NCI-H2227 (cell line): ENCODE measurements around the gene PXDN.
"Not testable (repeated sequence)": the region's sequence is repeated elsewhere in the genome, so short reads cannot be mapped to it uniquely, and the experiment has no call there.

ENCODE experiments used
- DNase-seq: peaks from one replicate; lab custom pipeline; 2025; ENCODE audit not compliant: unreplicated experiment; lab: John Stamatoyannopoulos, UW

Gene PXDN

DNA sequence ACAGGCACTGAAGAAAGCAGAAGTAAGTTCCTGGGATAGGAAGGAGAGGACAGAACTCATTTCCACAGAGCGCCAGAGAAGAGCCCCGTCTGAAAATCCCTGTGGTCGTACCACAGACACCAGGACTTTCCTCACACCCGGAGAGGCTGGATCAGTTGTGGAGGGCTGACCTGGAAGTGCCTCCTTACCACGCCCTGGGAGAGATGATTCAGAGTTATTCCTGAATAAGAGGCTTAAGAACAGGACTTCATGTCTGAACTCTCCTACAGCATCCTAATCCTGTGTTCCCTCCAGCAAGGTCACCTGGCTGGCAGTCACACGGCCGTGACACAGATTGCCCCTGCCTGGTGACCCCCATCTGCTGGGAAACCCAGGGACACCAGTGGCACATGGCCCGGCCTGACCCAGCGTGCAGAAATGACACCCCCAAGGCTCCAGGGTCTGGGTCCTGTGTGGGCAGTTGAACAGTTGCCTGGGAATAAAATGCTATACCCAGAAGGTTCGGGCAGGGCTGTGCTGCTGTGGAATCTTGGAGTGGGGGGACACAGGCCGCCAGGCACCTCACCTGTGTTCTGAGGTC lies 105.9 kb downstream of the PXDN start:
- no peak for DNase-seq

DNA sequence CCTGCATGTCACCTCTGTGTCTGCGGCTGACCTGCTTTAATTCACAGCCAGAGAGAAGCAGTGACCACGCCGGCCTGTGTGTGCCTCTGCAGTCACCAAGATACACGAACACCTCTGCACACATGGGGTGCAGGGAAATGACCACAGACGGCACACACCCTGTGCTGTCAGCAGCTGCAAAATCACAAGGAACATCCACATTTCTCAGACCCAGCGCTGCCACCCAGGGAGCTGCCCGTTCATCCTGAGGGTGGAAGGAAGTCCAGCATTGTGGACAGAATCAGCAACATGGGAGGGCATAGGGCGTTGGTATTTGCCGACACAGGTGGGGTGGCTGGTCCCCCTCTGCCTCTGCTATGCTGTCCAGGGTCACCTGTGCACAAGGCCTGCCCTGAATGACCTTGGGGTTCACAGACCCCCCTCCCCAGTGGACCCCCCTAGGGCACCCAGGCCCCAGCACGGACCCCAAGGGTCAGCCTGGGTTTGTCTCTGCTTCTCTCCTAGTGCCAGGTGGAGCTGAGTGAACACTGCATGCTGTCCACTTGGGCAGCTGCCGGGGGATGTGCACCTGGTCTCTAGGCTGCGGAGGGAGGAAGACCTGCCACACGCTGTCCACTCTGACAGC lies 107.4 kb downstream of the PXDN start:
- no peak for DNase-seq

DNA sequence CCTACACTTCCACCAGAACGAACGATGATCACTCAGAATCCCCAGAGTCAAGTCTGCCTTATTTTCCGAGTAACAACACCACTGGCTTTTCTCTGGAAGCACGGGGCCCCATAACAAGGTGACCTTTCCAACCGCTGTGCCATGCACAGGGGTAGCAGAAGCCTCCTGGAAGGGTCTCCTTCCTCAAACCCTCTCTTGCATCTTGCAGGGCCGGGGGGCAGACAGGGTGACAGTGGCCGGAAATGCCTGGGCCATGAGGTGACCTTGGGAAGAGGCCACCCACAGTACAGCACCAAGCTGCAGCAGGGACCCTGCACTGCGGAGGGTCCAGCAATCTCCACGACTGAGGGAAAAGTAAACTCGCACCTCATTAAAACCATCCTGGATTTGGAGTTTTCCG lies 108.5 kb downstream of the PXDN start:
- no peak for DNase-seq

DNA sequence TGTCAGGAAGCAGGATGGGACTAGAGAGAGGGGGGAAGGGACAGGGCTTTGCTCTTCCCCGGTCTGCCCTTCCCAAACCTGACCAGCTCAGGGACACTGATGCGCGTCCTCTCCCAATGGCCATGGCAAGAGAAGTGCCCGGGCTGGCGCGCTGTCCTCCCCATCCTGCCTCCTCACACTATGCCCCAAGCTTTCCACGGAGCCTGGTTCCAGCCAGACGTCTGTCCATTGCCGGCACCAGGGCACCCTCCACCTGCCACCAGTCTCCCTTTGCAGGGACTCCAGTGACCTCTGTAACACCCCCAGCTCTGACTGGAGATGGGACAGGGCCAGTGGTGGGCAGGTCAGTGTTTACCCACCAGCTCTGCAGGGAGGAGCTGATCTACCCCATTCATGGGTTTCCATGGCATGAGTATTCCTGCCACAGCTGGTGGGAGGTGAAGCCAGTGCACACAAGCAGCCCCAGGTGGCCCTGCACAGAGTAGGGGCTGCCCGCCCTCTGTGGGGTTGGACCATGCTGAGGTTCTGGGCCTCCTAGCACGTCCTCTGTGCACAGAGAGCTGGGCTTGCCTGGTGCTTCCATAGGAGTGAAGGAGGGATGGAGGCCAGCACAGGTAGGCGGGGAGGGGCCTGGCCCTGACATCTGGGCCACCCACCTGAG lies 109.5 kb downstream of the PXDN start:
- no peak for DNase-seq

DNA sequence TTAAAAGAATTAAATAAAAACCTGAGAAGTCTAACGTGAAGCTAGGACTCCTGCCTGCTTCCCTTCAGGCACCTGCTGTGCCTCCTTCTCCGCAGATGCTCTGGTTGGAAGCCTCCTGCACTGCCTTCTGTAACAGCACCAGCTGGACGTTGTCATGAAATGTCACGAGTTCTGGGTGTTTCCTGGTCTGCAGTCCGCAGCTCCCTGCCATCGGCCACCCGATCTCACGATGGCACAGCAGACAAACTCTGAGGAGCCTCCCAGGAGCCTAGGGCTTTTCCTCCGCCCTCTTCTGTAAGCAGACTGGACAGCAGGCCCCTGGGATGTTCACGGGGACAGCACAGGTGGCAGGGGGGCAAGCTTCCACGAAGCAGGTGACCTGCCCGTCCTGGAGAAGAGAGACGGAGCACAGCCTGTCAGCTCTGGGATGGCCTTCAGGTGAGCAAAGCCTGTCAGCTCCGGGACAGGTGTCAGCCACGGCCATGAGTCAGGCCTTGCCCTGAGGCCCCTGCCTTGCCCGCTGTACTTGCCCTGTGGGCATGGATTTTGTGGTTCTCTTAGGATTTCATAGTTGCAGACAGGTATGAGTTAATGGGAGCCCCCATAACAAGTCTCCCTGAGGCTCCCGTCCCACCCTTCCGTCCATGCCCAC lies 110.3 kb downstream of the PXDN start:
- DNase-seq: no peak

DNA sequence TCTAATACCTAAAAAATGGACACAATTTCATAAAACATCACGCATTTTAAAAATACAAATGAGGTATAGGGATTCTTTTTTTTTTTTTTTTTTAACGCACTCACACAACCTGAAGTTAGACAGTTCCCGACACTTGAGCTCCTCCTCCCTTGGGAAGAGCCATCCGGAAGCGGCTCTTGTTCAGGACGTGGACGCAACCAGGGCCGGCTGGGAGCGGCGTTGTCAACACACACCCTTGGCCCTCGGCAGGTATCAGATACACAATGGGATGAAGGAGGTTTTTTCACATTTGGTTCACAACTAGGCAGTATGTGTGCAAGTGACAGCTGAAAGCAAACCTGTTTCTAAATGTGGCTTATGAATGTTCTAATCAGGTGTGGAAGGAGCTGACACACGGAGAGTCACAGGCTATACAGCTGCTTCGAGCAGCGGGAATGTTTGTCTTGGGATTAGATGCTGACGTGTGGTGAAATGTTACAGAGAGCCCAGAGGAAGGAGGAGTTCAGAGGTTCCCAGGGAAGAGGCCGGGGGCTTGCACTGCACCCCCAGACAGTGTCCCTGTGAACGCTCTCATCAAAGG lies 111.1 kb downstream of the PXDN start:
- DNase-seq: no peak

- no peak for DNase-seq
Measured at GRCh38 chr2:1632510-1632909, 111.8 kb downstream of the PXDN start.

GRCh38 chr2:1632002-1632348 lies 112.3 kb downstream of the PXDN start:
- DNase-seq: no peak

DNA sequence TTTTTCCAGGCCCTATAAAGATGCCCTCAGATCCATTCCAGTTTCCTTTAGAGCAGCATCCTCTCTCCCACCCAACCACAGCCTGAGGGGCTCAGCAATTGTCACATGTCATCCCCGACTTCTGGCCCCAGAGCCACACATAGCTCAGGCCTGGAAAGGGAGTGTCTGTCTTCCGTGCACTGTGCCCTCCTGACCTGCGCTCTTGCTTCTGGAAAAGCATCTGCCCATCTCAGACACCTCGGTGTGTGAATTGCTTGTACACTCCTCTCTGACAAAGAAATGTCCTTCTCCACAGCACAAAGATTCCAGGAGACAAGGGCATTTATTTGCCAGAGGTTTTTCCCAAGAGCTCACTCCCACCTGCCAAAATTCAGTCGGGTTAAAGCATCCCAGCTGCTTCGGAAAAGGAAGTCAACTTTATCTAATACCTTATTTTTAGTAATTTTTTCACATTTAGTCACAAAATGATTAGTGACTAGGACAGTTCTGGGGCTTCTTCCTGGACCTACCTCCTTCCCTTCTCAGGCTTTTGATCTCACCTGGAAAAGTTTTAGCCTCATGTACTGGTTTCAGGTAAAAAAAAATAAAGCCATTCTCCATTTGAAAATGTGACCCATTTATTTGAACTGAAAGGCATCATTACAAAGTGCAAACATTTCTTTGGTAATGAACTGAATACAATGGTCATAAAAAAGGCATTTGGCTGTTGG lies 112.9 kb downstream of the PXDN start:
- no peak for DNase-seq

GRCh38 chr2:1628893-1629292 lies 115.4 kb downstream of the PXDN start:
- DNase-seq: no peak

GRCh38 chr2:1627628-1628381 lies 116.5 kb downstream of the PXDN start:
- no peak for DNase-seq

GRCh38 chr2:1626271-1626681 lies 118.0 kb downstream of the PXDN start:
- no peak for DNase-seq

DNA sequence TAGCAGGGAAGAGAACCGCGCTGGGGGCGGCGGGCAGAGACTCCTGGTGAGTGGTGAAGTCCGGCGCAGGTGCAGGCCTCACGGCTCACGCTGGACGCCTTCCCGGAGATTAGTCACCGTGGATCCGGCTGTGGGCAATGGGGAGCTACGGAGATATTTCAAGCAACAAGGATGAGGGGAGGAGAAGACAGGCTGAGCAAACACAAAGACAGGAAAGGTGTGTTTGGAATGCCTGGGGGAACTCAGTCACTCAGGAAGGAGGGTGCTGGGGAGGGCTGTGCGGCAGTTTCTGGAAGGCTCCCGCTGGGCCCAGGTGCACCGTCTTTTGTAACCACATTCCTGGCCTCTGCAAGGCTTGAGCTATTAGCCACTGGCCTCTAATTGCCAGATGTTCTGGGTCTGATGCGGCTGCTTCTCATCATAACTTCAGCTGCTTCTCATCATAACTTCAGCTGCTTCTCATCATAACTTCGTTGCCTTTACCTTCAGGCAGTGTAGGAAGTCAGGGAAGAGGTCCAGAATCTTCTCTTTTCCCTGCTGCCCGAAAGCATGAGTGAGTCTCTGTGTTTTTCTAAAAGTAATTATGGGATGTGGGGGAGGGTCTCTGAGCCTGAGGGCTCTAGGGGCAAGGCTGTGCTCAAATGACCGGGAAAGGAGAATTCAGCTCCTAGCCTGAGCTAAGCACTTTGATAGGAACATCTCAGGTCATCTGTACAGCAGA lies 118.9 kb downstream of the PXDN start:
- DNase-seq: no peak

- no peak for DNase-seq
Measured at GRCh38 chr2:1623906-1624445, 120.3 kb downstream of the PXDN start.

DNA sequence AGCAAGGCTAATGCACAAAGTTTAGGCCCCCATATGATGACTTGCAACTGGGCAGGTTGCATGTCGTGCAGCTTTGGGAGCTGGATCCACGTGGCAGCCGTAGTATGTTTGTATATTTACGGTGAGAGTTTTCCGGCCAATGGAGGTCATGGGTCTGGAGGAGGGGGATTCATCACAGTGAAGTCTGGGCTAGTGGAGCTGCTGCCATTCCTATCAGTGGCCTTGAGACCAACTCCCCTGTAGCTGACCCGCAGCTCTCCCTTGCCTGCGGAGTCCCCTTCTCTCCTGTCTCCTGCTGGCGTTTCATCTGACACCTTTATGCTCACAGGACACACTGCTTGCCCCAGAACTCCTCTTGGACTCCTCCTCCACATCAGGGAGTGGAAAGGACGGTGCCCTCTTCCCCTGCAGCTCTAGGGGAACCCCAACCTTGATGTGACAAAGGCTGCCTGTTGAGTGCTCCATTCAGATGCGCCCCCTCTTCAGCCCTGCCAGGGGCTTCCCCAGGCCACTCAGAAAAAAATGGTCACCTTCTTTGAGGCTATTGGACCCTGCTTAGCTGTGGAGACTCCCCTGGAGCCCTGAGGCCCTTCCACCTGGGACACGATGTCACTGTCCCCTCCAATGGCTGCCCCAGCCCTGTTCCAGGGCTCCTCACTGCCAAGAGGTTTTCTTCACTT lies 121.7 kb downstream of the PXDN start:
- no peak for DNase-seq

GRCh38 chr2:1621976-1622375 lies 122.3 kb downstream of the PXDN start:
- DNase-seq: not testable (repeated sequence)

- no peak for DNase-seq
Measured at GRCh38 chr2:1621501-1621900, 122.8 kb downstream of the PXDN start.

DNA sequence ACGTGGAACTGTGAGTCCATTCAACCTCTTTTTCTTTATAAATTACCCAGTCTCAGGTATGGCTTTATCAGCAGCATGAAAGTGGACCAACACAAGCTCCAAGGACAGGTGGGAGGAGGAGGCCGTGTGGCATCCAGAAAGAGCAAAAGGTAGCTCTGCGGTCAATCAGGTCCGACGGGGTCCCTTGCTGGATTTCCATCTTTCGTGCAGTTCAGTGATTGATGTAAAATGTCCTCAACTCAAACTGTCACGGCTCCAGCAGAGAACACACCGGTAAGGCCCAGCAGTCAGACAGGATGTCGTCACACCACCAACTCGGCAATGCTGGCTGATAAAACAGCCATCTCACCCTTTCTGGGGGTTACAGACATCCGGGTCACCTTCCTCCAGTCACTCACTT lies 123.3 kb downstream of the PXDN start:
- DNase-seq: no peak

DNA sequence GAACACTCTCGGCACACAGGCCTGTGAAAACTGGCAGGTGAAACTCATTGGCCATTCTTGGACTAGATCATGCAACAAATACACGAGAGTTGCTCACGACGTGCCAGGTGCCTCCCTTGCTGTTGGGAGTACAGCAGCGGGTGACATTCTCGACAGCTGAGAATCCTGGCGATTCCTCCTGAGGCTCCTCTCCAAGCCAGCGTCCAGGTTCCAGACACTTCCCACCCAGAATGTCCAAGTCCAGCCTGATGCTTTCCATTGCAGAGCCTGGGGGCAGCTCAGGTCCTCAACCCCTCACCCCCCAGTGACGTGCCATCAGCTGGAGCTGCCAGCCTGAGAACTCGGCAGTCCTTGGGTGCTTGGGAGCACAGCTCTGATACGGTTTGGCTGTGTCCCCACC lies 124.2 kb downstream of the PXDN start:
- no peak for DNase-seq
